ENCODE measurements around the gene HSPBP1.
"Not testable (repeated sequence)": the region's sequence is repeated elsewhere in the genome, so short reads cannot be mapped to it uniquely, and the experiment has no call there.

HSPBP1 gene

DNA sequence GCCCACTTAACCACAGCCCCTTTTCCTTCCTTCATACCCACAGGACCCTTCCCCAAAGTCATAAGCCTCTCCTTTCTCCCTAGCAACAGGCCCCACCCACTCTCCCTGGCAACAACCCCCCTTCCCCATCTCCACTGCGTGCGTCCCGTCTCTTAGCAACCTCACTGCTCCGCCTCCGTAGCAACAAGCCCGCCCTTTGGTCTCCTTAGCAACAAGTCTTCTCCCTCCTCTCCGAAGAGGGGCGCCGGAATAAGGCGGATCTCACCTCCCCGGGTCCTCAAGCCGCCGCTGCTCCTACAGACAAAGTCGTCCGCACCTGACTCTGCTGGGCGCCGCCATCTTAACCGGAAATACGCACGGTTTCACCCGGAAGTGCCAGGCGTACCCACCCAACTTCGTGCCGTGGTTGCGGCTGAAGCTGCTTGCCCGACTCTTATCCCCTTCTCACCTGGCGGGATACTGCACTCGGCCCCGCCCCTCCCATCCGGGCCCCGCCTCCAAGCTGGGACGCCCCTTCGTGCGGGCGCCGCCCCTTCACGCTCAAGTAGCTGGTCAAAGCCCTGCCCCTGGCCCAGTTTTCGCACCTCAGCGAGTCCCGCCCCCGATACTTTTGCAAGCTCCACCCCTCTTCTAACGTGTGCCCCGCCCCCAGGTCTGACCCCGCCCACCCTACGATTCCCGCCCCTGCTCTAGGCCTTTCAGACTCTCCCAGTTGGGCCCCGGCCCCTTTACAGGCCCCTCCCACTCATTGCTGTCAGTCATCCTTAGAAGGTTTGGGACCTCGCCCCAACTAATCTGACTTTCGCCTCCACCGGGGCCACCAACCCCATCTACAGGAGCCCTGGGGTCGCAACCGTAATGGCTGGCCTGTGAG lies at the start of gene HSPBP1:
Gene HSPBP1 (minus strand): TSS at position 341 of the 874 bp plus-strand sequence. CDS start 502 bp downstream, outside the sequence.
- peak; percentile 70 for DNase-seq (ENCODE audit: low read depth)

DNA sequence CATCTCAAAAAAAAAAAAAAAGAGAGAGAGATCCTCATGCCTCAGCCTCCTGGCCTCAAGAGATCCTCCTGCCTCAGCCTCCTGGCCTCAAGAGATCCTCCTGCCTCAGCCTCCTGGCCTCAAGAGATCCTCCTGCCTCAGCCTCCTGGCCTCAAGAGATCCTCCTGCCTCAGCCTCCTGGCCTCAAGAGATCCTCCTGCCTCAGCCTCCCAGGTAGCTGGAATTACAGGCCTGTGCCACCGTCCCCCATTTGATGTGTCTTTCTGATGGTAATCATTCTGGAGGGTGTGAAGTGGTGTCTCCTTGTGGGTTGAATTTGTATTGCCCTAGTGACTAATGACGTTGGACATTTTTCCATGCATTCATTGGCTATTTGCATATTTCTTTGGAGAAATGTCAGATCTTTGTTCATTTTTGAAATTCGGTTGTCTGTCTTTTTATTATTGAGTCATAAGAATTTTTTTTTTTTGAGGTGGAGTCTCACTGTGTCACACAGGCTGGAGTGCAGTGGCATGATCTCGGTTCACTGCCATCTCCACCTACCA lies 48.9 kb upstream of the HSPBP1 start:
- not testable (repeated sequence) for DNase-seq (ENCODE audit: low read depth)

GRCh38 chr19:55325172-55325571 lies 45.3 kb upstream of the HSPBP1 start, which contains the start of gene TMEM150B:
Gene TMEM150B, minus strand, starts transcription at chr19:55325341. Its CDS starts 4,305 bp downstream, at chr19:55321036.
- no peak for DNase-seq (ENCODE audit: low read depth)

DNA sequence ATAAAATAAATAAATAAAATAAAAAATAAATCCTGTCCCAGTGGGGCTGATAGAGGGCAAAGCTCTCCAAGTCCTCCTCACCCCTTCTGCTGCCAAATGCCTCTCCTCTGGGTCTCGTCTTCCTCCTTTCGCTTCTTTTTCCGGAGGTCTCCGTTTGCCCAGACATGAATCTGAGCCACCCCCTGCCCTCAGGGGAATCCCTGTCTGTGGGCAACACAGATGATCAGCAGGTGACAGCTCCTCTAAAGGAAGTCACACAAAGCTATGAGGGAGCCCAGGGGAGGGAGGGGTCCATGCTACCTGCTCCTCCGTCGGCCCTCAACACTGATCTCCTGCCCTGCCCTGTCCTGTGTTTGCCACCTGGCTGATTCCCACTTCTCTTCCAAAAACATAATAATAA lies 44.8 kb upstream of the HSPBP1 start:
- no peak for DNase-seq (ENCODE audit: low read depth)

DNA sequence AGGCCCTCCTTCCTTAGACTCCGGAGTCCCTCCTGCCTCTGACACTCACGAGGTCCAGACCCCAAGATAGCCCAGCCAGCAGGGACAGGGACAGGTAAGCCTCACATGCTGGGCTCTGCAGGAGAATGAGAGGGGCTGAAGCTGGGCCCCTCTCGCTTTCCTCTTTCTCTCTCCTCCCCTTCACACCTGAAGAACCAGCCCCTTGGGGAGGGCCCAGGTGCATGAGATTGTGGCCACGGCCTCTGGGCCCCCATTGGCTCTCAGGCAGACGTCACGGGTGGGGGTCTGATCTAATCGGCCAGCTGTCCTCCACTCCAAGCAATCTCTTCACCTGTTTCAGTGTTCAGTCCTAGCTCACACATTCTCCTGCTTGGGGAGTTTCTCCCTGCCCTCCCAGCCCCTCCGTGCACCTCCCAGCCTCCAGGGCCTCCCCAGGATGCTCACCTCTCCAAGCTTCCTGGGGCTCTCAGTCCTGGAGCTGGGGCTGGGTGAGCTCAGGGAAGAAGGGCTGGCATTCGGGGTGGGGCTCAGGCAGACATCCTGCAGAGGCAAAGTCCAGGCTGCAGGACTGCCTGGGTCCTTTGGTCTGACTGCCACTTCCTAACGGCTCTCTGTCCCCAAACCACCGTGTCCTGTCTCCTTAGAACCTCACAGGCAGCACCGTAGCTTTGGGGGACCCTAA lies 42.4 kb upstream of the HSPBP1 start:
- DNase-seq (ENCODE audit: low read depth), result no peak

DNA sequence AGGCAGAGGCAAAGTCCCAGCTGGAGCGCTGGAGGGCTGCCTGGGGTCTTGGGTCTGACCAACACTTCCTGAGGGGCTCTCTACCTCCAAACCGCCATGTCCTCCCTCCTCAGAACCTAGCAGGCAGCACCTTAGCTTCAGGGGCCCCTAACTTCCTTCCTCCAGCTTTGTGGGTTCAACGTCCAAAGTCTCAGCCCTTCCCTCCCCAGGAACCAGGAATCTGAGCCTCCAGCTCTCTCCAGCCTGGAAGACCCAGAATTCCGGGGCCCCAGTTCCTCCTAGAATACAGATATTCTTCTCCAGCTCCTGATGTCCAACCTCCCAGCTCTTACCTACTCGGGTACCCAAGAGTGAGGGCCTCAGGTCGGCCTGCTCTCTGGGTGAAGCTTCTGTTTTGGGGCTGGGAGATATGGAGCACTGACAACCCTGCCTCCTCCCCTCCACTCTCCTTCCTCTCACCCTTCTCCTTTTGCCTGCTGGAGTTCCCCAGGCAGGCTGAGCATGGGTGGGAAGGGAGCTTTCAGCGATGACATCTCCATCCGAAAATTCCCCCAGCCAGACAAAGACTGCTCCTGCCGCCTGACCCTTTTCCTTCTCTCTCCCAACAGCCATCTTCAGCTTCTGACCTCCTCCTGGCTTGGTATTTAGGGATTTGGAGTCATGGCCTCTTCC lies 41.7 kb upstream of the HSPBP1 start:
- DNase-seq (ENCODE audit: low read depth), result no peak

DNA sequence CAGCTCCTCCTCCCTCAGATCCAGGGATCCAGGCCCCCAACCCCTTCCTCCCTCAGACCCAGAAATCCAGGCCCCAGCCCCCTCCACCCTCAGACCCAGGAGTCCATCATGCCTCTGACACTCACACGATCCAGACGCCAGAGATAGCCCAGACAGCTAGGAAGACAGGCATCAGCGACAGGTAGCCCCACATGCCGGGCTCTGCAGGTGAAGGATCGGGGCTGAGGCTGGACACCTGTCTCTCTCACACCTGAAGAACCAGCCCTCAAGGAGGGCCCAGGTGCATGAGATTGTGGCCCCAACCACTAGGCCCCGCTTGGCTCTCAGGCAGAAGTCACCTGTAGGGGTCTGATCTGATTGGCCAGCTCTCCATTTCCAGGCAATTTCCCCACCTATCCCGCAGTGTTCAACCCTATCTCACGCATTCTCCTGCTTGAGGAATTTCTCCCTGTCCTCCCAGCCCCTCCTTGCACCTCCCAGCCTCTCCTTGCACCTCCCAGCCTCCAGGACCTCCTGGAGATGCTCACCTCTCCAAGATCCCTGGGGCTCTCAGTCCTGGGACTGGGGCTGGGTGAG lies 41.0 kb upstream of the HSPBP1 start:
- DNase-seq (ENCODE audit: low read depth), result no peak

GRCh38 chr19:55319785-55320184 lies 39.9 kb upstream of the HSPBP1 start:
- DNase-seq (ENCODE audit: low read depth), result no peak

DNA sequence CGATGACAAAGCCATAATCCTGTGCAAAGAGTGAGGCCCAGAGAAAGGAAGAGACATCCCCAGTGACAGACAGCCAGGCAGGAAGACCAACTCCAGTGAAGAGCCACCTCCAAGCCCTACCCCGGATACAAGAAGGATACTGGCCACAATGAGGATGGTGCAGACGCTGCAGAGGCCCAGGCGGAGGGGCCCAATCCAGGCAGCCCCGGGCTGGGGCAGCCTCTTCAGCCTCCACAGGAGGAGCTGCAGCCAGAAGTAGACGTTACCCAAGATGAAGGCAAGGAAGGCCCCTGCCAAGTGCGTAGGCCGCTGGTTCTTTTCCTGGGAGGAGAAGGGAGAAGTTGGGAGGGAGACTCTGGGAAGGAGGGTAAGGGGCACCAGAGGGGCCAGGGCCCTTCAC lies 36.7 kb upstream of the HSPBP1 start:
- DNase-seq (ENCODE audit: low read depth), result no peak

DNA sequence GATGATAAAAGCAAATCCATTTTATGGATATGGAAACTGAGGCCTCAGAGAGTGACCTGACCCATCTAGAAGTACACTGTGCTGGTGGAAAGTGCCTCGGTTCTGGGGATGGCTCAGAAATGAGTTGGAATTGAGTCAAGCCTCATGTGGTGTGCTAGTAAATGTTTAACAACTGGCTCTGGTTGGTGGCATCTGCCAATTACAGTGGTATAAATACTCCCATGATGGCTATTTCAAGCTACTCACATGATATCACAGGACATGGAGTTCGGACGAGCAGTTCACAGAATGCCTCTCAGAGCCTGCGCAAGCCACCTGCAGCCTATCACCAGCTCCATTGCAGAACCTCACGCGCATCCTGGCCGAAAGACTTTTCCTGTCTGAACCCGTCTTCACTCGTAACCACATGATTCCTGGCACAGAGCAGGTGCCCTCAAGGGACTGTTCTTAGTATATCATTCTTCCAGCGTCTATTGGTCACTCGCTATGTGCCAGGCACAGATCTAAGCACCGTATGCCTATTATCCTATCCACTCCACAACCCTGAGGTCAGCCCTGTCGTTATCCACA lies 36.1 kb upstream of the HSPBP1 start:
- DNase-seq (ENCODE audit: low read depth), result no peak

DNA sequence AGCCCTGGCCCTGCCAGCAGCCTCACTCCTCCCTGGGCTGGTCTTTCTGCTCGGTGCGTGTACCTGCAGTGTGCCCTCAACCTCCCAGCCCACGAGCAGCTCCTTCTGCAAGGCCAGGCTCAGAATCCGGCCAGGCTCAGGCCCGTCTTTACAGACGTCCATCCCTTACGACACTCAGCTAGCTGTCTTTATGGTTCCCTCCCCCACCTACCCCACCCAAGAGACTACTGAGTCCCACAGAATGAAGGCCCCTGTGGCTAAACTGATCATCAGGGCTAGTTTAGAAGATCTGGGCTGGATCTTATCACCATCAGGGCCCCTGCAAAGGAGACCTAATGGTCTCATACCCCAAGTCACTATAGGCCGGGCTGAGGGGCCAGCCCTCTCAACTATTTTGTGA lies 34.5 kb upstream of the HSPBP1 start:
- no peak for DNase-seq (ENCODE audit: low read depth)

- no peak for DNase-seq (ENCODE audit: low read depth)
Measured at GRCh38 chr19:55312621-55313512, 33.0 kb upstream of the HSPBP1 start.

DNA sequence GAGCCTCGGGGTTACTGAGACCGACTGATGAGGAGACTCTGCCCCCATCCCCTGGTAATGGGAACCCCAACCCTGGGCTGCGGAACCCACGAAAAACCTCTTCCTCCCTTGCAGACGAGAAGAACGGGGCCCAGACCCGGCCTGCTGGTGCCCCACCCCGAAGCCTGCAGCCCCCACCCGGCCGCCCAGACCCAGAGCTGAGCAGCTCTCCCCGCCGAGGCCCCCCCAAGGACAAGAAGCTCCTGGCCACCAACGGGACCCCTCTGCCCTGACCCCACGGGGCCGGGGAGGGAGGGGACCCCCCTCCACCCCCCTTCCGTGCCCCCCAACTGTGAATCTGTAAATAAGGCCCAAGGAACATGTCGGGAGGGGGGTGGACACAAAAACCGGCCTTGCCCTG lies 31.9 kb upstream of the HSPBP1 start:
- no peak for DNase-seq (ENCODE audit: low read depth)

- no peak for DNase-seq (ENCODE audit: low read depth)
Measured at GRCh38 chr19:55311397-55311796, 31.5 kb upstream of the HSPBP1 start.

DNA sequence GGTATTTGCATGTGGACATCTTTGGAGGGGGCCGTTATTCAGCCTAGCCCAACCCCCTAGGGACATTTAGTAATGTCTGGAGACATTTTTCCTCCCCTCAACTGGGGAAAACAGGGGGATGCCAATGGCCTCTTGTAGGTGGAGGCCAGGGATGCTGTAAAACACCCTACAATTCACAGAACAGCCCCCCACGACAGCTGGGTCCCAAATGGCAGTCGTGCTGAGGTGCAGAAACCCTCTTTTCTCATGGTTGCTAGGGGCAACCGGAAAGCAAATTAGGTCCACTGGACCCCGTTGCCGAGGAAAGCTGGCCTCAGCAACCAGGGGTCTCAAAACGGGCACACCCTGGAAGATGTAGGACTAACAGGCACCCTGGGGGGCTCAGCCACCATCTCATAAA lies 30.6 kb upstream of the HSPBP1 start:
- DNase-seq (ENCODE audit: low read depth), result no peak

- DNase-seq (ENCODE audit: low read depth), result no peak
Measured at GRCh38 chr19:55309448-55309847, 29.5 kb upstream of the HSPBP1 start.

DNA sequence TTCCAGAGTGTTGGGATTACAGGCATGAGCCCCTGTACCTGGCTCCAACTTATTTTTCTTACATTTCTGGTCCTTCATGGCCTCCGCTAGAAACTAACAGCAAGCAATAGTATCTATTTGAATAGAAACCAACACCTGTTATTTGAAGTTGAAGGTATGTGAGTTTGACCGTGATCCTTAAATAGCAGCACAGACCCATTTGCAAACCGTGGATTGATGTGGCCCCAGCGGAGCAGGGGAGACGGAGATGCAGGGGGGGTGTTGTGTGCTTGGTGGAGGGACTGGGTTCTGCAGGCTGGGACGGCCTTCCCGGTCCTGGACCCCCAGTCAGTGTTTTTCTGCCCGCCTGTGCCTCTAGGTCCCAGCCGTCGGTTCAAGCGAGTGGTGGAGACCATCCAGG lies 28.4 kb upstream of the HSPBP1 start:
- no peak for DNase-seq (ENCODE audit: low read depth)

DNA sequence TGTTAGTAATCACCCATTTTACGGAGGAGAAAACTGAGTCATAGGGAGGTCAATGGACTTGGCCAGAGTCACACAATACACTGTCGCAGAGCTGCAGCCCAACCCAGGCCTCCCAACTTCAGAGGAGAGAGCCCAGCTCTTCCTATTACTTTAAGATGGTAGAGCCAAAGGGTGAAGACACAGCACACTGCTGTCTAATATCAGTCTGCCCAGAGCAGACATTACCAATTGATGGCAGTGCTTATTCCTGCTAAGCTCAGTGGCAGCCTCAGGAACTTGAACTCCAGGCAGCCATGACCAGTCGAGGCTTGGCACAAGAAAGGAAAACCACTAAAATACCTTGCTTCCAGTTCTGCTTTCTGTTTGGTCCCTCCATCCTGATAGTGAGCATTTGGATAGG lies 26.8 kb upstream of the HSPBP1 start:
- no peak for DNase-seq (ENCODE audit: low read depth)

GRCh38 chr19:55305983-55306562 lies 26.2 kb upstream of the HSPBP1 start:
- no peak for DNase-seq (ENCODE audit: low read depth)

DNA sequence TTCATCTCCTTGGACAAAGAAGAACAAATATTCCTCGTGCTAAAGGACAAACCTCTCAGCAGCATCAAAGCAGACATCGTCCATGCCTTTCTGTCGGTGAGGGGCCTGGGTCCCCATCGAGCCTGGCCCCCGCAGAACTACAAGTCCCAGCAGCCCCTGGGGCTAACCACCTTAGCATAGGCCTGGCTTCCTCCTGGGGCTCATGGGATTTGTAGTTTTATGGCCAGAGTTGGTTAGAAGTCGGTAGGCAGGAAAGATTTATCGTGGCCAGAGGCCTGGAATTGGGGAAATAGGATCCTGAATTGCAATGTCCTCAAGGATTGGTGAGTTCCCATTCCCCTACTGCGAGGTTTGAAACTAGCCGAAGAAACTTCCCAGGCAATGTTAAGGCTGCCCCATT lies 25.6 kb upstream of the HSPBP1 start:
- no peak for DNase-seq (ENCODE audit: low read depth)
